H1 (cell line): ENCODE results near the gene PTPRE. TPM values are rescaled to one million over a fixed set of nuclear protein-coding genes. Genes with fewer than 3 reads are reported as not detected.

Experiments used
- CTCF ChIA-PET: fragments of 300-600 bp; sonication (Branson Sonifier 250); formaldehyde crosslinking; loops from one replicate; lab custom pipeline; 2021; ENCODE audit not compliant: partially characterized antibody; lab: Charles Lee
- POLR2A ChIA-PET: fragments of 300-600 bp; sonication (Branson Sonifier 250); formaldehyde crosslinking; loops from one replicate; lab custom pipeline; 2021; ENCODE audit warnings: inconsistent platforms; ENCODE audit not compliant: partially characterized antibody; lab: Charles Lee
- DNase-seq, 2 experiments: peaks; one replicate each; pipeline versions ENCODE4 v3.0.0 to v3.0.0-alpha.2; 2010 to 2022; ENCODE audit warnings: low spot score in 2 of 2, low read depth in 1 of 2, mixed read lengths in 1 of 2
- FAIRE-seq: peaks from 2 replicates; lab custom pipeline; 2011; peaks lifted over from hg19 to GRCh38; lab: Jason Lieb, UNC
- H2AFZ ChIP-seq: 2 replicates; pipeline ENCODE4 v1.8.1; 2012; ENCODE audit warnings: low read length, inconsistent platforms
- H2AK5ac ChIP-seq: 2 replicates; pipeline ENCODE4 v1.6.1; 2013; ENCODE audit warnings: low read depth, low read length
- H2BK120ac ChIP-seq: replicated peaks from 2 replicates; pipeline ENCODE3; 2013; ENCODE audit warnings: low read depth, low read length, inconsistent platforms
- H2BK12ac ChIP-seq: 2 replicates; pipeline ENCODE4 v1.6.1; 2013; ENCODE audit warnings: low read depth, low read length
- H2BK15ac ChIP-seq: 2 replicates; pipeline ENCODE4 v1.6.1; 2013; ENCODE audit warnings: low read length
- H2BK20ac ChIP-seq: 2 replicates; pipeline ENCODE4 v1.6.1; 2013; ENCODE audit warnings: low read length
- H2BK5ac ChIP-seq: 2 replicates; pipeline ENCODE4 v1.6.1; 2013; ENCODE audit warnings: low read depth, low read length
- H3K14ac ChIP-seq: 2 replicates; pipeline ENCODE4 v1.6.1; 2013; ENCODE audit warnings: inconsistent platforms; ENCODE audit not compliant: insufficient read length
- H3K18ac ChIP-seq: 2 replicates; pipeline ENCODE4 v1.6.1; 2013; ENCODE audit warnings: low read length; ENCODE audit errors: extremely low read depth
- H3K23ac ChIP-seq: 2 replicates; pipeline ENCODE4 v1.6.1; 2013; ENCODE audit warnings: inconsistent platforms; ENCODE audit not compliant: insufficient read length
- H3K23me2 ChIP-seq: 2 replicates; pipeline ENCODE4 v1.6.1; 2013; ENCODE audit warnings: low read depth, low read length
- H3K27ac ChIP-seq: 2 replicates; pipeline ENCODE4 v1.6.1; 2011; ENCODE audit warnings: low read depth, low read length, inconsistent platforms
- H3K27me3 ChIP-seq, 4 experiments: replicated peaks in 1 of 4; 1 replicate in 1 of 4; 2 replicates in 3 of 4; pipeline versions ENCODE4 v1.6.1 to v1.8.1; 2011 to 2013; ENCODE audit warnings: low read length in 3 of 4, mild to moderate bottlenecking in 3 of 4, inconsistent platforms in 2 of 4, mixed read lengths in 2 of 4, moderate library complexity in 1 of 4; ENCODE audit not compliant: control insufficient read depth in 3 of 4, insufficient read depth in 3 of 4; ENCODE audit errors: extremely low read depth in 1 of 4
- H3K36me3 ChIP-seq, 4 experiments: 2 replicates each; pipeline versions ENCODE4 v1.6.1 to v1.8.1; 2011 to 2013; ENCODE audit warnings: mild to moderate bottlenecking in 4 of 4, low read length in 3 of 4, moderate library complexity in 2 of 4, control low read depth in 1 of 4, inconsistent platforms in 1 of 4; ENCODE audit not compliant: insufficient read depth in 4 of 4, control insufficient read depth in 2 of 4
- H3K4ac ChIP-seq: replicated peaks from 2 replicates; pipeline ENCODE3; 2013; ENCODE audit warnings: low read length, low read depth, mixed read lengths, inconsistent platforms; ENCODE audit not compliant: insufficient read length
- H3K4me1 ChIP-seq, 4 experiments: replicated peaks in 1 of 4; 1 replicate in 1 of 4; 2 replicates in 3 of 4; pipeline versions ENCODE4 v1.6.1 to v1.8.1; 2011 to 2013; ENCODE audit warnings: low read length in 3 of 4, inconsistent platforms in 2 of 4, mixed read lengths in 1 of 4; ENCODE audit not compliant: insufficient read depth in 4 of 4, control insufficient read depth in 3 of 4
- H3K4me2 ChIP-seq, 2 experiments: 2 replicates each; pipeline versions ENCODE4 v1.6.1 to v1.8.1; 2011 to 2013; ENCODE audit warnings: low read depth in 2 of 2, low read length in 2 of 2, control low read depth in 1 of 2, inconsistent platforms in 1 of 2, mild to moderate bottlenecking in 1 of 2; ENCODE audit not compliant: insufficient read depth in 1 of 2
- H3K4me3 ChIP-seq, 4 experiments: fragments of 200-600, 300-600 bp in 1 of 4; sonication (generic), shearing (Covaris generic), sonication (Bioruptor Twin) in 1 of 4; 2 replicates each; pipeline versions ENCODE4 v1.5.1 to v1.8.1; 2011 to 2016; ENCODE audit warnings: low read length in 4 of 4, low read depth in 3 of 4, control low read depth in 2 of 4, inconsistent platforms in 2 of 4, mild to moderate bottlenecking in 2 of 4, mixed read lengths in 1 of 4, moderate library complexity in 1 of 4; ENCODE audit not compliant: insufficient read depth in 2 of 4; ENCODE audit errors: extremely low read depth in 1 of 4
- H3K56ac ChIP-seq: replicated peaks from 2 replicates; pipeline ENCODE3; 2013; ENCODE audit warnings: low read depth, mild to moderate bottlenecking, mixed read lengths, low read length, inconsistent platforms; ENCODE audit not compliant: insufficient read length
- H3K79me1 ChIP-seq: 2 replicates; pipeline ENCODE4 v1.6.1; 2013; ENCODE audit warnings: low read depth, low read length, control low read depth
- H3K79me2 ChIP-seq, 2 experiments: 2 replicates each; pipeline versions ENCODE4 v1.6.1 to v1.8.1; 2012 to 2013; ENCODE audit warnings: low read length in 2 of 2, mild to moderate bottlenecking in 2 of 2, inconsistent platforms in 1 of 2; ENCODE audit not compliant: insufficient read depth in 2 of 2, control insufficient read depth in 1 of 2
- H3K9ac ChIP-seq, 4 experiments: replicated peaks in 1 of 4; 1 replicate in 1 of 4; 2 replicates in 3 of 4; pipeline versions ENCODE4 v1.6.1 to v1.8.1; 2011 to 2013; ENCODE audit warnings: low read depth in 3 of 4, low read length in 3 of 4, control low read depth in 2 of 4, mild to moderate bottlenecking in 2 of 4, moderate library complexity in 2 of 4, inconsistent platforms in 1 of 4; ENCODE audit errors: extremely low read depth in 1 of 4
- H3K9me3 ChIP-seq, 2 experiments: 2 replicates each; pipeline versions ENCODE4 v1.6.1 to v1.8.1; 2012 to 2013; ENCODE audit warnings: mild to moderate bottlenecking in 2 of 2, moderate library complexity in 2 of 2, control low read depth in 1 of 2, inconsistent platforms in 1 of 2, low read depth in 1 of 2, low read length in 1 of 2, mixed read lengths in 1 of 2; ENCODE audit not compliant: insufficient read depth in 2 of 2
- H4K20me1 ChIP-seq, 2 experiments: replicated peaks in 1 of 2; 2 replicates each; pipeline versions ENCODE3 to v1.8.1; 2011 to 2013; ENCODE audit warnings: inconsistent platforms in 2 of 2, low read length in 2 of 2, mild to moderate bottlenecking in 1 of 2; ENCODE audit not compliant: insufficient read depth in 2 of 2, control insufficient read depth in 1 of 2
- H4K5ac ChIP-seq: 2 replicates; pipeline ENCODE4 v1.6.1; 2013; ENCODE audit warnings: low read length, low read depth, mixed read lengths, inconsistent platforms; ENCODE audit not compliant: insufficient read length
- H4K8ac ChIP-seq: 2 replicates; pipeline ENCODE4 v1.8.0; 2013; ENCODE audit warnings: mild to moderate bottlenecking, moderate library complexity, low read length, inconsistent platforms; ENCODE audit not compliant: insufficient read depth; ENCODE audit errors: extremely low read depth
- H4K91ac ChIP-seq: replicated peaks from 2 replicates; pipeline ENCODE3; 2013; ENCODE audit warnings: low read length, mixed read lengths, inconsistent platforms; ENCODE audit not compliant: insufficient read length
- CBX5 ChIP-seq: fragments of 300-800, 300-1000 bp; sonication (generic); IDR thresholded peaks from 2 replicates; pipeline ENCODE4 v1.7.1; 2016; ENCODE audit warnings: antibody characterized with exemption, low read length, low read depth
- CTCF ChIP-seq, 3 experiments: IDR thresholded peaks; 1 replicate in 2 of 3; 2 replicates in 1 of 3; pipeline versions ENCODE4 v1.5.1 to v1.6.1; 2011; ENCODE audit warnings: low read length in 3 of 3, mild to moderate bottlenecking in 3 of 3, inconsistent platforms in 2 of 3, low read depth in 1 of 3, moderate library complexity in 1 of 3; ENCODE audit not compliant: insufficient read depth in 1 of 3; ENCODE audit errors: control extremely low read depth in 1 of 3
- EGR1 ChIP-seq: IDR thresholded peaks from 2 replicates; pipeline ENCODE4 v1.6.1; 2011; ENCODE audit warnings: low read depth, low read length, borderline replicate concordance
- KDM4A ChIP-seq: IDR thresholded peaks from one replicate; pipeline ENCODE4 v1.7.1; 2012; ENCODE audit warnings: low read depth, mild to moderate bottlenecking, moderate library complexity, low read length, inconsistent platforms; ENCODE audit not compliant: severe bottlenecking
- NANOG ChIP-seq: IDR thresholded peaks from 2 replicates; pipeline ENCODE4 v1.6.1; 2011; ENCODE audit warnings: low read length, low read depth, mild to moderate bottlenecking, inconsistent platforms; ENCODE audit not compliant: insufficient read depth, poor library complexity, severe bottlenecking
- RBBP5 ChIP-seq: IDR thresholded peaks from 2 replicates; pipeline ENCODE4 v1.7.1; 2012; ENCODE audit warnings: low read depth, mild to moderate bottlenecking, inconsistent platforms, low read length, moderate library complexity, borderline replicate concordance
- SAP30 ChIP-seq: fragments of 300-600 bp; sonication (generic); IDR thresholded peaks from 2 replicates; pipeline ENCODE4 v1.7.1; 2012; ENCODE audit warnings: low read length, moderate library complexity, mild to moderate bottlenecking, inconsistent platforms; ENCODE audit not compliant: insufficient read depth, insufficient replicate concordance
- SIN3A ChIP-seq, 2 experiments: IDR thresholded peaks in 1 of 2; conservative IDR thresholded peaks in 1 of 2; 2 replicates each; pipeline ENCODE4 v1.6.1; 2011 to 2012; ENCODE audit warnings: low read length in 2 of 2, improper control_type of control experiment in 1 of 2, low read depth in 1 of 2, mild to moderate bottlenecking in 1 of 2
- WGBS, 2 experiments: shearing (Covaris generic) in 1 of 2; methylation state at CpG; one replicate each; pipeline versions ENCODE4 v1.1.6 to v1.1.7; 2013 to 2015; ENCODE audit warnings: low lambda C conversion rate in 2 of 2, mixed read lengths in 2 of 2, inconsistent platforms in 1 of 2, low coverage in 1 of 2, missing lambda C conversion rate in 1 of 2; ENCODE audit not compliant: insufficient replicate concordance in 2 of 2, insufficient coverage in 1 of 2, insufficient read length in 1 of 2; ENCODE audit errors: extremely low coverage in 1 of 2, missing lambda C conversion rate in 1 of 2; 5-methylcytosine and 5-hydroxymethylcytosine counted together
- polyA plus RNA-seq, 7 experiments: library from polyadenylated mRNA; depleted of rRNA in 3 of 7; stranded (reverse) in 5 of 7; unstranded in 2 of 7; fragments of >200 nt in 5 of 7; fragments of 200-250 nt in 2 of 7; gene quantifications; 1 replicate in 5 of 7; 2 replicates in 1 of 7; 4 replicates in 1 of 7; pipeline versions ENCODE4 v1.2.1 to v1.2.3, GENCODE V29; 2011 to 2013; ENCODE audit warnings: missing spikeins in 2 of 7, mixed read lengths in 2 of 7
- total RNA-seq: library from RNA; stranded (reverse); fragmentation: NEBNext Ultra II Directional; extraction: Animal tissue kit (Norgen Biotek cat#: 25700); gene quantifications from 2 replicates; pipeline ENCODE4 v1.2.1, GENCODE V29; 2021
- TF ChIP-seq, protein P1 (sequence below): IDR thresholded peaks from 2 replicates; pipeline ENCODE4 v1.6.1; 2012; ENCODE audit warnings: inconsistent platforms

Gene PTPRE
- total and polyA plus RNA-seq, 2 of the 8 experiments (the other 6 are each of a cell fraction or from before 2014, with no cell fraction given): 0.33 to 0.54 TPM

GRCh38 chr10:127959428-127959827 lies 52.5 kb downstream of the PTPRE start:
- Histone ChIP-seq H2BK20ac (no peak overlapping the region), H3K36me3 (no peaks in the 10 kb centered on the region), H2BK5ac (no peak overlapping the region), H3K14ac (no peak overlapping the region), H3K4ac (no peak overlapping the region), H3K23ac (no peak overlapping the region), H2AFZ (no peak overlapping the region), H3K9me3 (no peaks in the 10 kb centered on the region), H2AK5ac (no peak overlapping the region), H4K20me1 (no peaks in the 10 kb centered on the region), H3K4me2 (no peak overlapping the region), H2BK15ac (no peak overlapping the region), H4K8ac (no peak overlapping the region), H3K79me1 (no peaks in the 10 kb centered on the region), H4K91ac (no peak overlapping the region), H3K56ac (no peak overlapping the region), H3K27me3 (no peaks in the 10 kb centered on the region; a peak in 2 of 7 replicates), H3K4me1 (peaks cover 2 to 20% (median 7%) of the 10 kb centered on the region in 4 experiments; a peak in 6 of 7 replicates), H4K5ac (no peak overlapping the region), H3K18ac (no peak overlapping the region), H3K27ac (no peak overlapping the region), H3K4me3 (no peak overlapping the region), H2BK120ac (no peak overlapping the region), H2BK12ac (no peak overlapping the region), H3K23me2 (0 out of 2 replicates have a peak, but pooled peaks cover 2% of the 10 kb centered on the region), H3K9ac (no peak overlapping the region), H3K79me2 (no peaks in the 10 kb centered on the region)
- no peak for FAIRE-seq
- POLR2A ChIA-PET: interaction anchor here (0.5 to 1.3 kb wide), 3 partner anchors 8 to 193 kb away, joined by 3 to 5 read pairs (median 3); no protein-coding TSS in a partner anchor
- 95% methylated on average over 1 of the region's 1 CpG; no CpG with 5 or more reads in 1 of the 2 experiments for WGBS, 2 experiments
- DNase-seq: no peak
- CTCF ChIA-PET: interaction anchor here (1.2 to 1.9 kb wide), 4 partner anchors 10 to 52 kb away, joined by 3 to 6 read pairs (median 4); partner anchors contain the start of gene PTPRE
- TF ChIP-seq, protein P1, sequence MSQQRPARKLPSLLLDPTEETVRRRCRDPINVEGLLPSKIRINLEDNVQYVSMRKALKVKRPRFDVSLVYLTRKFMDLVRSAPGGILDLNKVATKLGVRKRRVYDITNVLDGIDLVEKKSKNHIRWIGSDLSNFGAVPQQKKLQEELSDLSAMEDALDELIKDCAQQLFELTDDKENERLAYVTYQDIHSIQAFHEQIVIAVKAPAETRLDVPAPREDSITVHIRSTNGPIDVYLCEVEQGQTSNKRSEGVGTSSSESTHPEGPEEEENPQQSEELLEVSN: no peak
- TF ChIP-seq RBBP5 (no peak), SAP30 (no peak), KDM4A (no peak), NANOG (no peak), EGR1 (no peak), CBX5 (no peak), CTCF (IDR thresholded peaks at IDR 0.05; ENCODE audit: control extremely low read depth in 1 of 3, insufficient read depth in 1 of 3, low read depth in 1 of 3, low read length in 3 of 3) (no peak), SIN3A (conservative IDR thresholded peaks at IDR 0.05 in 1 of 2, IDR thresholded peaks at IDR 0.05 in 1 of 2; ENCODE audit: low read depth in 1 of 2, low read length in 2 of 2) (no peak)
